GM23338 (cell line): ENCODE results near the gene FNIP2. TPM values are rescaled to one million over a fixed set of nuclear protein-coding genes. Genes with fewer than 3 reads are reported as not detected.
A peak's percentile ranks its signal among the peaks of the same experiment; 100 is the strongest.

Experiments used
- ATAC-seq: fragments of 200-7000 bp; cut with Tn5 transposase; 3 replicates; pipeline ENCODE4 v1.9.1; 2020
- DNase-seq: peaks from one replicate; pipeline ENCODE4 v3.0.0-alpha.2; 2015; ENCODE audit warnings: low spot score
- H2AFZ ChIP-seq: fragments of 200-600 bp; sonication (generic); 2 replicates; pipeline ENCODE4 v1.8.0; 2016; ENCODE audit warnings: antibody characterized with exemption, mild to moderate bottlenecking, moderate library complexity
- H3F3A ChIP-seq: fragments of 200-600 bp; sonication (generic); replicated peaks from 2 replicates; pipeline ENCODE4 v1.8.0; 2017; ENCODE audit warnings: antibody characterized with exemption, mixed run types, low read depth
- H3K27ac ChIP-seq: fragments of 200-600 bp; sonication (generic); 2 replicates; pipeline ENCODE4 v1.6.1; 2016; ENCODE audit warnings: low read depth
- H3K27me3 ChIP-seq: fragments of 200-600 bp; sonication (generic); 2 replicates; pipeline ENCODE4 v1.8.0; 2016; ENCODE audit warnings: mild to moderate bottlenecking, mixed run types, moderate library complexity; ENCODE audit not compliant: insufficient read depth
- H3K36me3 ChIP-seq: fragments of 200-600 bp; sonication (generic); 2 replicates; pipeline ENCODE4 v1.8.0; 2016; ENCODE audit warnings: mild to moderate bottlenecking; ENCODE audit not compliant: insufficient read depth
- H3K4me1 ChIP-seq: fragments of 200-600 bp; sonication (generic); 2 replicates; pipeline ENCODE4 v1.8.0; 2016; ENCODE audit warnings: mild to moderate bottlenecking, moderate library complexity; ENCODE audit not compliant: insufficient read depth
- H3K4me2 ChIP-seq: fragments of 200-600 bp; sonication (generic); 2 replicates; pipeline ENCODE4 v1.7.1; 2017; ENCODE audit warnings: mixed run types
- H3K4me3 ChIP-seq: fragments of 200-600 bp; sonication (generic); 2 replicates; pipeline ENCODE4 v1.6.1; 2016; ENCODE audit warnings: mixed run types
- H3K79me2 ChIP-seq: fragments of 200-600 bp; sonication (generic); replicated peaks from 2 replicates; pipeline ENCODE4 v1.8.0; 2017; ENCODE audit warnings: mild to moderate bottlenecking; ENCODE audit not compliant: insufficient read depth
- H3K9me2 ChIP-seq: fragments of 200-600 bp; sonication (generic); 2 replicates; pipeline ENCODE4 v1.8.0; 2017; ENCODE audit not compliant: insufficient read depth
- H4K20me1 ChIP-seq: fragments of 200-600 bp; sonication (generic); replicated peaks from 2 replicates; pipeline ENCODE4 v1.8.0; 2017; ENCODE audit warnings: mild to moderate bottlenecking; ENCODE audit not compliant: insufficient read depth
- H3K27ac Mint-ChIP-seq: 2 replicates; pipeline ENCODE4 v1.8.0; 2020; ENCODE audit warnings: inconsistent platforms, mild to moderate bottlenecking, moderate library complexity, mixed read lengths
- H3K27me3 Mint-ChIP-seq: 3 replicates; pipeline ENCODE4 v1.8.0; 2022; ENCODE audit warnings: low read depth, mild to moderate bottlenecking, moderate library complexity, mixed read lengths, inconsistent platforms; ENCODE audit not compliant: insufficient read depth, poor library complexity
- H3K36me3 Mint-ChIP-seq: 3 replicates; pipeline ENCODE4 v1.8.0; 2021; ENCODE audit warnings: low read depth, mild to moderate bottlenecking, inconsistent platforms, moderate library complexity, mixed read lengths
- H3K4me1 Mint-ChIP-seq: 3 replicates; pipeline ENCODE4 v1.8.0; 2020; ENCODE audit warnings: mild to moderate bottlenecking, inconsistent platforms, mixed read lengths
- H3K4me3 Mint-ChIP-seq: 3 replicates; pipeline ENCODE4 v1.8.0; 2021; ENCODE audit warnings: moderate library complexity, mild to moderate bottlenecking, inconsistent platforms, mixed read lengths
- H3K9me3 Mint-ChIP-seq: 3 replicates; pipeline ENCODE4 v1.8.0; 2020; ENCODE audit warnings: moderate library complexity, mild to moderate bottlenecking, inconsistent platforms, mixed read lengths
- CREB1 ChIP-seq: fragments of 250-450 bp; sonication (Bioruptor Pico); IDR thresholded peaks from 2 replicates; pipeline ENCODE4 v1.5.0; 2020; ENCODE audit warnings: low read depth, mild to moderate bottlenecking, moderate library complexity
- EZH2 ChIP-seq: fragments of 200-600 bp; sonication (generic); IDR thresholded peaks from one replicate; pipeline ENCODE4 v1.8.0; 2017; ENCODE audit warnings: antibody characterized with exemption, mild to moderate bottlenecking, low read depth; ENCODE audit not compliant: unreplicated experiment
- EZH2phosphoT487 ChIP-seq: fragments of 200-600 bp; sonication (generic); IDR thresholded peaks from one replicate; pipeline ENCODE4 v1.8.1; 2018; ENCODE audit warnings: antibody characterized with exemption; ENCODE audit not compliant: unreplicated experiment
- NANOG ChIP-seq: IDR thresholded peaks from 2 replicates; pipeline ENCODE4 v1.6.1; 2016; ENCODE audit warnings: antibody characterized with exemption, borderline replicate concordance
- POLR2AphosphoS5 ChIP-seq: IDR thresholded peaks from 2 replicates; pipeline ENCODE4 v1.6.1; 2016; ENCODE audit warnings: antibody characterized with exemption, low read depth
- ZNF114 ChIP-seq: fragments of 250-450 bp; sonication (Bioruptor Pico); IDR thresholded peaks from 2 replicates; pipeline ENCODE4 v1.5.0; 2020; ENCODE audit warnings: mild to moderate bottlenecking, moderate library complexity
- ZNF331 ChIP-seq: fragments of 250-450 bp; sonication (Bioruptor Pico); IDR thresholded peaks from 2 replicates; pipeline ENCODE4 v1.5.0; 2020; ENCODE audit warnings: low read depth, mild to moderate bottlenecking, moderate library complexity
- polyA plus RNA-seq: library from polyadenylated mRNA; unstranded; fragments of >200 nt; fragmentation: Nextera tagmentation; extraction: Ambion mirVana; gene quantifications from 2 replicates; pipeline ENCODE4 v1.2.1, GENCODE V29; 2016
- total RNA-seq: library from RNA; depleted of rRNA; stranded (reverse); fragments of >200 nt; shearing (Covaris generic); gene quantifications from 2 replicates; pipeline ENCODE4 v1.2.3, GENCODE V29; 2014
- TF ChIP-seq, protein P1 (sequence below): IDR thresholded peaks from one replicate; pipeline ENCODE4 v1.6.1; 2018; ENCODE audit warnings: antibody characterized with exemption; ENCODE audit not compliant: unreplicated experiment
- TF ChIP-seq, protein P2 (sequence below): fragments of 250-450 bp; sonication (Bioruptor Pico); IDR thresholded peaks from 2 replicates; pipeline ENCODE4 v1.5.0; 2020; ENCODE audit warnings: mild to moderate bottlenecking, moderate library complexity
- TF ChIP-seq, protein P3 (sequence below), 2 experiments: fragments of 200-600 bp in 1 of 2; sonication (generic) in 1 of 2; conservative IDR thresholded peaks; 2 replicates each; pipeline versions ENCODE4 v1.5.1 to v1.6.1; 2016 to 2017; ENCODE audit warnings: antibody characterized with exemption in 2 of 2, low read depth in 2 of 2, mild to moderate bottlenecking in 2 of 2, moderate library complexity in 1 of 2

FNIP2 gene
- total and polyA plus RNA-seq, 2 experiments from 2014 or later: 2.7 to 17.2 TPM

DNA sequence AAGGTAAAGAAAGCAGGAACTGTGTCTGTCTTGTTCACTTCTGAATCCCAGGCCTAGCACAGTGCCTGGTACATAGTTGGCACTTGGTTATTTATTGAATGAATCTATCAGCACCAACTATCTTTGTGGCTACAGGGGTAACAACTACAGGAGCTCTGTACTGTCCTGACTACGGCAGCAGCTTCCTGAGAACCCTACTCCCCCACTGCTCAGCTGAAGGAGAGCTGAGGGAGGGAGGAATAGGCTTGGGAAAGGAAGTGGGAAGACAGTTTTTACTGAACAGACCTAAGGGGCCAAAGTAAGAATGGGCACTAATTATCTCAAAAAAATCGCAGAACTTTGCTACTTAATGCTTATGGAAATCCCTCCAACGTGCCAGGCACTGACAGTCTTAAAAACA, 178.0 kb downstream of the FNIP2 start:
- Histone ChIP-seq H2AFZ (no peak overlapping the region), H3K36me3 (no peaks in the 10 kb centered on the region), H3K4me2 (no peak overlapping the region), H3K4me3 (no peak overlapping the region), H3K79me2 (no peaks in the 10 kb centered on the region), H4K20me1 (no peaks in the 10 kb centered on the region), H3K9me2 (no peaks in the 10 kb centered on the region), H3K27ac (no peak overlapping the region), H3F3A (no peaks in the 10 kb centered on the region), H3K4me1 (no peaks in the 10 kb centered on the region), H3K27me3 (no peaks in the 10 kb centered on the region)
- peaks cover 7% of the 10 kb centered on the region; the same call in 1 of the 3 replicates for H3K36me3 Mint-ChIP-seq
- no peaks in the 10 kb centered on the region for H3K27me3 Mint-ChIP-seq
- H3K27ac Mint-ChIP-seq: no peak overlapping the region
- H3K9me3 Mint-ChIP-seq: peaks cover 7% of the 10 kb centered on the region
- peak; percentile 81; the same call in 2 of the 3 replicates for ATAC-seq
- no peak for DNase-seq
- no peak for TF ChIP-seq POLR2AphosphoS5
- TF ChIP-seq EZH2phosphoT487: no peak
- TF ChIP-seq CREB1 (CRISPR knock-in tag): no peak
- TF ChIP-seq ZNF114 (CRISPR knock-in tag): no peak
- TF ChIP-seq, protein P1, sequence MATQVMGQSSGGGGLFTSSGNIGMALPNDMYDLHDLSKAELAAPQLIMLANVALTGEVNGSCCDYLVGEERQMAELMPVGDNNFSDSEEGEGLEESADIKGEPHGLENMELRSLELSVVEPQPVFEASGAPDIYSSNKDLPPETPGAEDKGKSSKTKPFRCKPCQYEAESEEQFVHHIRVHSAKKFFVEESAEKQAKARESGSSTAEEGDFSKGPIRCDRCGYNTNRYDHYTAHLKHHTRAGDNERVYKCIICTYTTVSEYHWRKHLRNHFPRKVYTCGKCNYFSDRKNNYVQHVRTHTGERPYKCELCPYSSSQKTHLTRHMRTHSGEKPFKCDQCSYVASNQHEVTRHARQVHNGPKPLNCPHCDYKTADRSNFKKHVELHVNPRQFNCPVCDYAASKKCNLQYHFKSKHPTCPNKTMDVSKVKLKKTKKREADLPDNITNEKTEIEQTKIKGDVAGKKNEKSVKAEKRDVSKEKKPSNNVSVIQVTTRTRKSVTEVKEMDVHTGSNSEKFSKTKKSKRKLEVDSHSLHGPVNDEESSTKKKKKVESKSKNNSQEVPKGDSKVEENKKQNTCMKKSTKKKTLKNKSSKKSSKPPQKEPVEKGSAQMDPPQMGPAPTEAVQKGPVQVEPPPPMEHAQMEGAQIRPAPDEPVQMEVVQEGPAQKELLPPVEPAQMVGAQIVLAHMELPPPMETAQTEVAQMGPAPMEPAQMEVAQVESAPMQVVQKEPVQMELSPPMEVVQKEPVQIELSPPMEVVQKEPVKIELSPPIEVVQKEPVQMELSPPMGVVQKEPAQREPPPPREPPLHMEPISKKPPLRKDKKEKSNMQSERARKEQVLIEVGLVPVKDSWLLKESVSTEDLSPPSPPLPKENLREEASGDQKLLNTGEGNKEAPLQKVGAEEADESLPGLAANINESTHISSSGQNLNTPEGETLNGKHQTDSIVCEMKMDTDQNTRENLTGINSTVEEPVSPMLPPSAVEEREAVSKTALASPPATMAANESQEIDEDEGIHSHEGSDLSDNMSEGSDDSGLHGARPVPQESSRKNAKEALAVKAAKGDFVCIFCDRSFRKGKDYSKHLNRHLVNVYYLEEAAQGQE: no peak
- no peak for TF ChIP-seq NANOG
- no peak for TF ChIP-seq ZNF331 (CRISPR knock-in tag)
- TF ChIP-seq, protein P2, sequence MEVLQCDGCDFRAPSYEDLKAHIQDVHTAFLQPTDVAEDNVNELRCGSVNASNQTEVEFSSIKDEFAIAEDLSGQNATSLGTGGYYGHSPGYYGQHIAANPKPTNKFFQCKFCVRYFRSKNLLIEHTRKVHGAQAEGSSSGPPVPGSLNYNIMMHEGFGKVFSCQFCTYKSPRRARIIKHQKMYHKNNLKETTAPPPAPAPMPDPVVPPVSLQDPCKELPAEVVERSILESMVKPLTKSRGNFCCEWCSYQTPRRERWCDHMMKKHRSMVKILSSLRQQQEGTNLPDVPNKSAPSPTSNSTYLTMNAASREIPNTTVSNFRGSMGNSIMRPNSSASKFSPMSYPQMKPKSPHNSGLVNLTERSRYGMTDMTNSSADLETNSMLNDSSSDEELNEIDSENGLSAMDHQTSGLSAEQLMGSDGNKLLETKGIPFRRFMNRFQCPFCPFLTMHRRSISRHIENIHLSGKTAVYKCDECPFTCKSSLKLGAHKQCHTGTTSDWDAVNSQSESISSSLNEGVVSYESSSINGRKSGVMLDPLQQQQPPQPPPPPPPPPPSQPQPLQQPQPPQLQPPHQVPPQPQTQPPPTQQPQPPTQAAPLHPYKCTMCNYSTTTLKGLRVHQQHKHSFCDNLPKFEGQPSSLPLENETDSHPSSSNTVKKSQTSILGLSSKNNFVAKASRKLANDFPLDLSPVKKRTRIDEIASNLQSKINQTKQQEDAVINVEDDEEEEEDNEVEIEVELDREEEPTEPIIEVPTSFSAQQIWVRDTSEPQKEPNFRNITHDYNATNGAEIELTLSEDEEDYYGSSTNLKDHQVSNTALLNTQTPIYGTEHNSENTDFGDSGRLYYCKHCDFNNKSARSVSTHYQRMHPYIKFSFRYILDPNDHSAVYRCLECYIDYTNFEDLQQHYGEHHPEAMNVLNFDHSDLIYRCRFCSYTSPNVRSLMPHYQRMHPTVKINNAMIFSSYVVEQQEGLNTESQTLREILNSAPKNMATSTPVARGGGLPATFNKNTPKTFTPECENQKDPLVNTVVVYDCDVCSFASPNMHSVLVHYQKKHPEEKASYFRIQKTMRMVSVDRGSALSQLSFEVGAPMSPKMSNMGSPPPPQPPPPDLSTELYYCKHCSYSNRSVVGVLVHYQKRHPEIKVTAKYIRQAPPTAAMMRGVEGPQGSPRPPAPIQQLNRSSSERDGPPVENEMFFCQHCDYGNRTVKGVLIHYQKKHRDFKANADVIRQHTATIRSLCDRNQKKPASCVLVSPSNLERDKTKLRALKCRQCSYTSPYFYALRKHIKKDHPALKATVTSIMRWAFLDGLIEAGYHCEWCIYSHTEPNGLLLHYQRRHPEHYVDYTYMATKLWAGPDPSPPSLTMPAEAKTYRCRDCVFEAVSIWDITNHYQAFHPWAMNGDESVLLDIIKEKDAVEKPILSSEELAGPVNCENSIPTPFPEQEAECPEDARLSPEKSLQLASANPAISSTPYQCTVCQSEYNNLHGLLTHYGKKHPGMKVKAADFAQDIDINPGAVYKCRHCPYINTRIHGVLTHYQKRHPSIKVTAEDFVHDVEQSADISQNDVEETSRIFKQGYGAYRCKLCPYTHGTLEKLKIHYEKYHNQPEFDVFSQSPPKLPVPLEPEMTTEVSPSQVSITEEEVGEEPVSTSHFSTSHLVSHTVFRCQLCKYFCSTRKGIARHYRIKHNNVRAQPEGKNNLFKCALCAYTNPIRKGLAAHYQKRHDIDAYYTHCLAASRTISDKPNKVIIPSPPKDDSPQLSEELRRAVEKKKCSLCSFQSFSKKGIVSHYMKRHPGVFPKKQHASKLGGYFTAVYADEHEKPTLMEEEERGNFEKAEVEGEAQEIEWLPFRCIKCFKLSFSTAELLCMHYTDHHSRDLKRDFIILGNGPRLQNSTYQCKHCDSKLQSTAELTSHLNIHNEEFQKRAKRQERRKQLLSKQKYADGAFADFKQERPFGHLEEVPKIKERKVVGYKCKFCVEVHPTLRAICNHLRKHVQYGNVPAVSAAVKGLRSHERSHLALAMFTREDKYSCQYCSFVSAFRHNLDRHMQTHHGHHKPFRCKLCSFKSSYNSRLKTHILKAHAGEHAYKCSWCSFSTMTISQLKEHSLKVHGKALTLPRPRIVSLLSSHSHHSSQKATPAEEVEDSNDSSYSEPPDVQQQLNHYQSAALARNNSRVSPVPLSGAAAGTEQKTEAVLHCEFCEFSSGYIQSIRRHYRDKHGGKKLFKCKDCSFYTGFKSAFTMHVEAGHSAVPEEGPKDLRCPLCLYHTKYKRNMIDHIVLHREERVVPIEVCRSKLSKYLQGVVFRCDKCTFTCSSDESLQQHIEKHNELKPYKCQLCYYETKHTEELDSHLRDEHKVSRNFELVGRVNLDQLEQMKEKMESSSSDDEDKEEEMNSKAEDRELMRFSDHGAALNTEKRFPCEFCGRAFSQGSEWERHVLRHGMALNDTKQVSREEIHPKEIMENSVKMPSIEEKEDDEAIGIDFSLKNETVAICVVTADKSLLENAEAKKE (CRISPR knock-in tag): no peak
- no peak for TF ChIP-seq EZH2
- TF ChIP-seq, protein P3, sequence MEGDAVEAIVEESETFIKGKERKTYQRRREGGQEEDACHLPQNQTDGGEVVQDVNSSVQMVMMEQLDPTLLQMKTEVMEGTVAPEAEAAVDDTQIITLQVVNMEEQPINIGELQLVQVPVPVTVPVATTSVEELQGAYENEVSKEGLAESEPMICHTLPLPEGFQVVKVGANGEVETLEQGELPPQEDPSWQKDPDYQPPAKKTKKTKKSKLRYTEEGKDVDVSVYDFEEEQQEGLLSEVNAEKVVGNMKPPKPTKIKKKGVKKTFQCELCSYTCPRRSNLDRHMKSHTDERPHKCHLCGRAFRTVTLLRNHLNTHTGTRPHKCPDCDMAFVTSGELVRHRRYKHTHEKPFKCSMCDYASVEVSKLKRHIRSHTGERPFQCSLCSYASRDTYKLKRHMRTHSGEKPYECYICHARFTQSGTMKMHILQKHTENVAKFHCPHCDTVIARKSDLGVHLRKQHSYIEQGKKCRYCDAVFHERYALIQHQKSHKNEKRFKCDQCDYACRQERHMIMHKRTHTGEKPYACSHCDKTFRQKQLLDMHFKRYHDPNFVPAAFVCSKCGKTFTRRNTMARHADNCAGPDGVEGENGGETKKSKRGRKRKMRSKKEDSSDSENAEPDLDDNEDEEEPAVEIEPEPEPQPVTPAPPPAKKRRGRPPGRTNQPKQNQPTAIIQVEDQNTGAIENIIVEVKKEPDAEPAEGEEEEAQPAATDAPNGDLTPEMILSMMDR (conservative IDR thresholded peaks at IDR 0.05; ENCODE audit: low read depth in 2 of 2): no peak
- peaks cover 12% of the 10 kb centered on the region for H3K4me1 Mint-ChIP-seq
- no peak overlapping the region for H3K4me3 Mint-ChIP-seq
